ENCODE results near the gene FRRS1. TPM values are rescaled to one million over a fixed set of nuclear protein-coding genes. Genes with fewer than 3 reads are reported as not detected.

FRRS1 gene
- polyA plus RNA-seq, 1 donor (not counting 4 experiments of a cell fraction or from before 2014, with no cell fraction given) = 11.2 TPM

DNA sequence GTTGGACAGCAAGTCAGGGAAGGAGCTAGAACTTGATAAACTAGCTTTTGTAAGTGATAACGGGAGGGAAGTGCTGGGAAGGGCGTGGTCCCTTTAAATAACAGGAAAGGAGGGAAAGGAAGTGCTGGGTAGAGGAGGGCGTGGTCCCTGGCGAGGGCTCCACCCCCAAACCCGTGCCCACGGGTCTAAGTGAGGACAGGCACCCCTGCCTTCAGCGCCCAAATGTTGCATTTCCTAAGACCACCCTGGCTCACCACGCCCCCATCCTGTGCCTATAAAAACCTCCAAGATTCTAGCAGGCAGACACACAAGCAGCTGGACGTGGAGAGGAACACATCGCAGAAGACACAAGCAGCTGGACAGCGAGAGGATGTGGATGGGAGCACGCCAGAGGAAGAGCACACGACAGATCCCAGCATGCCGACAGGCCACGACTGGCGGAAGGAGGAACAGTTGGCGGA is 62.0 kb downstream of the FRRS1 start:
- Histone ChIP-seq H3K9me3 (ENCODE audit: control insufficient read depth, low read depth, low read length) (no peaks in the 10 kb centered on the region), H2AFZ (ENCODE audit: control insufficient read depth, low read length) (no peak overlapping the region), H3K36me3 (ENCODE audit: control insufficient read depth in 2 of 2, extremely low read depth in 1 of 2, insufficient read depth in 2 of 2, low read length in 2 of 2) (peaks cover 0 to 2% of the 10 kb centered on the region in 2 experiments), H3K9ac (ENCODE audit: control insufficient read depth, extremely low read depth, insufficient read depth, low read length) (no peak overlapping the region), H3K4me2 (ENCODE audit: control insufficient read depth, extremely low read depth, insufficient read depth, low read depth, low read length) (no peak overlapping the region), H3K79me2 (ENCODE audit: control insufficient read depth, insufficient read depth, low read length) (no peaks in the 10 kb centered on the region), H3K27ac (ENCODE audit: control insufficient read depth, insufficient read depth, low read length) (no peak overlapping the region), H4K20me1 (ENCODE audit: control insufficient read depth, extremely low read depth, insufficient read depth, low read length) (no peaks in the 10 kb centered on the region), H3K27me3 (ENCODE audit: control insufficient read depth, extremely low read depth, insufficient read depth, low read length) (no peaks in the 10 kb centered on the region), H3K4me3 (ENCODE audit: control insufficient read depth in 2 of 3, extremely low read depth in 1 of 3, insufficient read depth in 2 of 3, low read depth in 1 of 3, low read length in 3 of 3) (no peak overlapping the region), H3K9me1 (ENCODE audit: control insufficient read depth, extremely low read depth, insufficient read depth, low read length) (no peaks in the 10 kb centered on the region), H3K4me1 (ENCODE audit: control insufficient read depth, extremely low read depth, insufficient read depth, low read length) (no peaks in the 10 kb centered on the region)
- dilution Hi-C loops (cut with MboI; ENCODE audit: extremely low pct_ligation_motif_present, low sequenced_read_pairs) = no loop called here
- TF ChIP-seq, protein P1, sequence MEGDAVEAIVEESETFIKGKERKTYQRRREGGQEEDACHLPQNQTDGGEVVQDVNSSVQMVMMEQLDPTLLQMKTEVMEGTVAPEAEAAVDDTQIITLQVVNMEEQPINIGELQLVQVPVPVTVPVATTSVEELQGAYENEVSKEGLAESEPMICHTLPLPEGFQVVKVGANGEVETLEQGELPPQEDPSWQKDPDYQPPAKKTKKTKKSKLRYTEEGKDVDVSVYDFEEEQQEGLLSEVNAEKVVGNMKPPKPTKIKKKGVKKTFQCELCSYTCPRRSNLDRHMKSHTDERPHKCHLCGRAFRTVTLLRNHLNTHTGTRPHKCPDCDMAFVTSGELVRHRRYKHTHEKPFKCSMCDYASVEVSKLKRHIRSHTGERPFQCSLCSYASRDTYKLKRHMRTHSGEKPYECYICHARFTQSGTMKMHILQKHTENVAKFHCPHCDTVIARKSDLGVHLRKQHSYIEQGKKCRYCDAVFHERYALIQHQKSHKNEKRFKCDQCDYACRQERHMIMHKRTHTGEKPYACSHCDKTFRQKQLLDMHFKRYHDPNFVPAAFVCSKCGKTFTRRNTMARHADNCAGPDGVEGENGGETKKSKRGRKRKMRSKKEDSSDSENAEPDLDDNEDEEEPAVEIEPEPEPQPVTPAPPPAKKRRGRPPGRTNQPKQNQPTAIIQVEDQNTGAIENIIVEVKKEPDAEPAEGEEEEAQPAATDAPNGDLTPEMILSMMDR (optimal IDR thresholded peaks at IDR 0.05 in 1 of 3, IDR thresholded peaks at IDR 0.05 in 1 of 3, conservative IDR thresholded peaks at IDR 0.05 in 1 of 3; ENCODE audit: extremely low read depth in 1 of 3, insufficient read depth in 2 of 3, low read length in 3 of 3) = no peak
- TF ChIP-seq EZH2 (IDR thresholded peaks at IDR 0.05; ENCODE audit: low read length) = no peak
- no peak for DNase-seq (ENCODE audit: low read depth, low spot score)
- no peak for FAIRE-seq

DNA sequence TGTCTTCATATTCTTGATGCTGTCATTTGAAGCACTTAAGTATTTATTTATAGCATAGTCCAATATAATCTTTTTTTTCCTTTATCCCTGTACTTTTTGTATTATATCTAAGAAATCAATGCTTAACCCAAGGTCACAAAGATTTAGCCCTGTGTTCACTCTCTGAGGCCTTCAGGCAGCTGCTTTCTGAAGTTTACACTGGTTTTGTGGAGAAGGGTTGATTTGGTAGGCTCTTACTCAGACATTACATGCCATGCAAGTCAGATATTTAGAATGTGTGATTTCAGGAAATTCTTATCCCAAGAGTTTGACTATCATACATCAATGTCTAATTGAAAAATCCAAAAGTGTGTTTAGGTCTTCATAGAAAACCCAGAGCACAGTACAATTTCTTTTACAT is 64.2 kb downstream of the FRRS1 start:
- Histone ChIP-seq H3K4me3 (ENCODE audit: control insufficient read depth in 2 of 3, extremely low read depth in 1 of 3, insufficient read depth in 2 of 3, low read depth in 1 of 3, low read length in 3 of 3) (no peak overlapping the region), H3K79me2 (ENCODE audit: control insufficient read depth, insufficient read depth, low read length) (no peaks in the 10 kb centered on the region), H2AFZ (ENCODE audit: control insufficient read depth, low read length) (no peak overlapping the region), H3K27me3 (ENCODE audit: control insufficient read depth, extremely low read depth, insufficient read depth, low read length) (no peaks in the 10 kb centered on the region), H3K36me3 (ENCODE audit: control insufficient read depth in 2 of 2, extremely low read depth in 1 of 2, insufficient read depth in 2 of 2, low read length in 2 of 2) (peaks cover 0 to 2% of the 10 kb centered on the region in 2 experiments), H3K27ac (ENCODE audit: control insufficient read depth, insufficient read depth, low read length) (no peak overlapping the region), H3K9me3 (ENCODE audit: control insufficient read depth, low read depth, low read length) (no peaks in the 10 kb centered on the region), H4K20me1 (ENCODE audit: control insufficient read depth, extremely low read depth, insufficient read depth, low read length) (no peaks in the 10 kb centered on the region), H3K9me1 (ENCODE audit: control insufficient read depth, extremely low read depth, insufficient read depth, low read length) (no peaks in the 10 kb centered on the region), H3K4me2 (ENCODE audit: control insufficient read depth, extremely low read depth, insufficient read depth, low read depth, low read length) (no peak overlapping the region), H3K9ac (ENCODE audit: control insufficient read depth, extremely low read depth, insufficient read depth, low read length) (no peak overlapping the region), H3K4me1 (ENCODE audit: control insufficient read depth, extremely low read depth, insufficient read depth, low read length) (no peaks in the 10 kb centered on the region)
- dilution Hi-C loops (cut with MboI; ENCODE audit: extremely low pct_ligation_motif_present, low sequenced_read_pairs) = no loop called here
- no peak for TF ChIP-seq EZH2 (IDR thresholded peaks at IDR 0.05; ENCODE audit: low read length)
- TF ChIP-seq, protein P1 (optimal IDR thresholded peaks at IDR 0.05 in 1 of 3, IDR thresholded peaks at IDR 0.05 in 1 of 3, conservative IDR thresholded peaks at IDR 0.05 in 1 of 3; ENCODE audit: extremely low read depth in 1 of 3, insufficient read depth in 2 of 3, low read length in 3 of 3) = no peak
- FAIRE-seq = no peak
- DNase-seq (ENCODE audit: low read depth, low spot score) = no peak
